Kidney capillary endothelial cell (primary cell): Measurements from ENCODE around the gene BPIFA3.

Experiments
- DNase-seq: peaks from one replicate; pipeline ENCODE4 v3.0.0-alpha.2; 2018; ENCODE audit warnings: low spot score

The BPIFA3 gene

GRCh38 chr20:33224399-33224798, 7.2 kb downstream of the BPIFA3 start:
- DNase-seq, result no peak

- DNase-seq, result no peak
Measured at GRCh38 chr20:33229843-33230242, 12.7 kb downstream of the BPIFA3 start.

- DNase-seq, result no peak
Measured at GRCh38 chr20:33231237-33231636, 14.1 kb downstream of the BPIFA3 start.

GRCh38 chr20:33232486-33233072, 15.4 kb downstream of the BPIFA3 start:
- no peak for DNase-seq

- DNase-seq, result no peak
Measured at GRCh38 chr20:33233129-33233774, 16.1 kb downstream of the BPIFA3 start.

- DNase-seq, result no peak
Measured at GRCh38 chr20:33234050-33234449, 16.9 kb downstream of the BPIFA3 start.

GRCh38 chr20:33235696-33236095, 18.5 kb downstream of the BPIFA3 start, which contains the start of gene BPIFA1:
BPIFA1 (plus strand) TSS chr20:33235996; CDS start chr20:33237712, 1,716 bp downstream.
- DNase-seq, result no peak

GRCh38 chr20:33236351-33236750, 19.2 kb downstream of the BPIFA3 start:
- DNase-seq, result no peak

- DNase-seq, result no peak
Measured at GRCh38 chr20:33237989-33238388, 20.8 kb downstream of the BPIFA3 start.

GRCh38 chr20:33239418-33239817, 22.3 kb downstream of the BPIFA3 start:
- DNase-seq, result no peak

GRCh38 chr20:33239979-33240736, 23.0 kb downstream of the BPIFA3 start:
- no peak for DNase-seq

- no peak for DNase-seq
Measured at GRCh38 chr20:33240923-33241322, 23.8 kb downstream of the BPIFA3 start.

- no peak for DNase-seq
Measured at GRCh38 chr20:33242319-33243100, 25.4 kb downstream of the BPIFA3 start.

- DNase-seq, result no peak
Measured at GRCh38 chr20:33246077-33246476, 28.9 kb downstream of the BPIFA3 start.

- DNase-seq, result no peak
Measured at GRCh38 chr20:33249456-33249855, 32.3 kb downstream of the BPIFA3 start.

- no peak for DNase-seq
Measured at GRCh38 chr20:33250666-33251065, 33.5 kb downstream of the BPIFA3 start.

- DNase-seq, result no peak
Measured at GRCh38 chr20:33251496-33251895, 34.3 kb downstream of the BPIFA3 start.

- no peak for DNase-seq
Measured at GRCh38 chr20:33252460-33252859, 35.3 kb downstream of the BPIFA3 start.

GRCh38 chr20:33255005-33255404, 37.9 kb downstream of the BPIFA3 start:
- DNase-seq, result no peak

- no peak for DNase-seq
Measured at GRCh38 chr20:33257237-33257636, 40.1 kb downstream of the BPIFA3 start.

GRCh38 chr20:33259371-33259770, 42.2 kb downstream of the BPIFA3 start:
- no peak for DNase-seq

- DNase-seq, result no peak
Measured at GRCh38 chr20:33261465-33261864, 44.3 kb downstream of the BPIFA3 start.
